ENCODE results near the gene PPP2R1B.

PPP2R1B gene

DNA sequence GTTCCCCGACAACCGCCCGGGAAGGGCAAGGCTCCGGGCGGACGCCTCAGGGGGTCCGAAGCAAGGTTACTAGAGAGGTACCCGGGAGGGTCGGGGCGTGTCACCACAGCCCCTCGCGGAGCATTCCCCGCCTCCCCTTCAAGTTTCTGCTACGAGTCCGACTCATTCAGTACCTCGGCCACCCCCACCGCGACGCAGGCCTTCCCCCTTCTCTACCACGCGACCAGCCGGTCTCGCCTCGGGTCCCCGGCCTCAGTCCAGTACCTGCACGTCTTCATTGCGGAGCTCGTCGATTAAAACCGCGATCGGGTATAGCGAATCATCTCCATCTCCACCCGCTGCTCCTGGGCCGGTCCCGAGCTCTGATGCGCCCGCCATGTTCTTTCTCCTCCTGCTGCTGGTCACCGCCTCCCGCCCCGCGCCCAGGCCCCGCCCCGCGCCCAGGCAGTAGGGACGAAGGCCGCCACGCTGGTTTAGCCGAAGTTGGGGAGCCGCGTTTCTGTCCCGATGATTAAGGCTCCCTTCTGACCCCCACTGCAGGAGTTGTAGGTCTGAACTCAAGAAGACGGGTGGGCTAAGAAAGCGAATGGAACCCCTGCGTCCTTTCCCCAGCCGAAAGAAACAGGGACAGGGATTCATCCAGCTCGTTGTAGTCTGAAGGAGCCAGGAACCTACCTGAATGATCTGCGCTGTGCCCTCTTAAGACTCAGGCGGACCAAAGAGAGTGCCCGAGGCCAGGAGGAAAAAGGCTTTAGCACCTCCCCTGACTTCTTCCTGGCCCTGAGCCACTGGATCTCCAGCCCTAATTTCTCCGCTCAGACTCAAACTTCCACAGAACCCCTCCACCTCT, at the start of gene PPP2R1B:
Gene PPP2R1B (minus strand): TSS at position 406 of the 850 bp plus-strand sequence. CDS start 28 bp downstream, at position 378.
- TF ChIP-seq, protein P1, sequence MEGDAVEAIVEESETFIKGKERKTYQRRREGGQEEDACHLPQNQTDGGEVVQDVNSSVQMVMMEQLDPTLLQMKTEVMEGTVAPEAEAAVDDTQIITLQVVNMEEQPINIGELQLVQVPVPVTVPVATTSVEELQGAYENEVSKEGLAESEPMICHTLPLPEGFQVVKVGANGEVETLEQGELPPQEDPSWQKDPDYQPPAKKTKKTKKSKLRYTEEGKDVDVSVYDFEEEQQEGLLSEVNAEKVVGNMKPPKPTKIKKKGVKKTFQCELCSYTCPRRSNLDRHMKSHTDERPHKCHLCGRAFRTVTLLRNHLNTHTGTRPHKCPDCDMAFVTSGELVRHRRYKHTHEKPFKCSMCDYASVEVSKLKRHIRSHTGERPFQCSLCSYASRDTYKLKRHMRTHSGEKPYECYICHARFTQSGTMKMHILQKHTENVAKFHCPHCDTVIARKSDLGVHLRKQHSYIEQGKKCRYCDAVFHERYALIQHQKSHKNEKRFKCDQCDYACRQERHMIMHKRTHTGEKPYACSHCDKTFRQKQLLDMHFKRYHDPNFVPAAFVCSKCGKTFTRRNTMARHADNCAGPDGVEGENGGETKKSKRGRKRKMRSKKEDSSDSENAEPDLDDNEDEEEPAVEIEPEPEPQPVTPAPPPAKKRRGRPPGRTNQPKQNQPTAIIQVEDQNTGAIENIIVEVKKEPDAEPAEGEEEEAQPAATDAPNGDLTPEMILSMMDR (IDR thresholded peaks at IDR 0.05): no peak
- Mint-ChIP-seq H3K4me3 (peak within 1 kb of the TSS; percentile 97), H3K4me1 (peaks cover 39% of the 10 kb centered on the region), H3K27me3 (ENCODE audit: low read depth, poor library complexity) (no peaks in the 10 kb centered on the region), H3K27ac (peak within 1 kb of the TSS; percentile 60), H3K9me3 (no peaks in the 10 kb centered on the region), H3K36me3 (ENCODE audit: low read depth) (peaks cover 28% of the 10 kb centered on the region)
- DNase-seq: peak; percentile 80

DNA sequence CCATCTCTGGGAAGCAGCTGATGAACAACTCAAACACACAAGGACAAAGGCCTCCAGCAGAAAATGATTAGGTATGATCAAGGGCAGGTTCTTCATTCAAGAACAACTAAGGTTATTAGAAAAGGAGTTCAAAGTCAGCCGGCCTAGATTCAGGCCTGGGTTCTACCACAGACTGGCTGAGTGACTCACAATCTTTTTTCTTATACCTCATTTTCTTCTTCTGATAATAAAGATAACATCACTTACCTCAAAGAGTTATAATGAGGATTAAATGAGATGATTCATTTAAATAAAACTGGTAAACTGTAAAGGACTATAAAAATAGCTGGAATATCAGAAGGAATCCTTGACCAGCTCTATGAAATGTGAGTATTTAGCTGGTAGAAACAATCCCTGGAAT, 49.3 kb upstream of the PPP2R1B start:
- Mint-ChIP-seq H3K27ac (no peak overlapping the region), H3K36me3 (ENCODE audit: low read depth) (peaks cover 36% of the 10 kb centered on the region), H3K27me3 (ENCODE audit: low read depth, poor library complexity) (no peaks in the 10 kb centered on the region), H3K4me1 (no peaks in the 10 kb centered on the region), H3K9me3 (no peaks in the 10 kb centered on the region), H3K4me3 (no peak overlapping the region)
- TF ChIP-seq, protein P1 (IDR thresholded peaks at IDR 0.05): no peak
- DNase-seq: no peak

DNA sequence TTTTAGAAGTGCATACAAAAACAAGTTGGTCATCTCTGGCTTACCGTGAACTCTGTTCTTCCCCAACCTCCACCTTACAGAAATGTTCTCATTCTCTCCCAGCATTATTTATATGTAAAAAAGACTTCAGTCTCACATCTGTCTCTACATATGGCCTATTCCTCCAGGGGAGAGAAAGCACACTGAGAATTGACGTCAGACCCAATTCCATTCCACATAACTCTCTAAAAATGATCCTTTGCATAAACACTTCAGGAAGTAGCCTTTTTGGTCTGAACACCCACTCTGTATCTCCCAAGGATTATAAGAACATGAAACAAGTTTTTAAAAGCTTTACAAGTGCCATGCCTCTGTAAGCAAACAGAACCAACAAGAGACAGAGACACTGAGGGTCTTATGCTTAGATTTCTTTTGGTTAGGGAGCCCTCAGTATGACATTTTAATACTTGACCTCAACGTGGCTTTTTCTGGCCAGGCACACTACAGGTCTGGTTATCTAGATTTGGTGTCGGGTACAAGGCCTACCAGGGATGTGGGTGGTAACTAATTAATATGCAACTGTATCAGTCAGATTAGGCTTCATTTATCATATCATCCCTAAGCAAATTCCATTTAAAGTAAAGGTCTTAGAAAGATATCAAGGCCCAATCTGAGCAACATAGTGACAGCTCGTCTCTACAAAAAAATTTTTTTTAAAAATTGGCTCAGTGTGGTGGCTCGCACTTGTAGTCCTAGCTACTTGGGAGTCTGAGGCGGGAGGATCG, 48.5 kb upstream of the PPP2R1B start:
- peaks cover 35% of the 10 kb centered on the region for H3K36me3 Mint-ChIP-seq (ENCODE audit: low read depth)
- H3K4me1 Mint-ChIP-seq: no peaks in the 10 kb centered on the region
- H3K27ac Mint-ChIP-seq: no peak overlapping the region
- DNase-seq: no peak
- H3K27me3 Mint-ChIP-seq (ENCODE audit: low read depth, poor library complexity): no peaks in the 10 kb centered on the region
- TF ChIP-seq, protein P1 (IDR thresholded peaks at IDR 0.05): no peak
- no peaks in the 10 kb centered on the region for H3K9me3 Mint-ChIP-seq
- no peak overlapping the region for H3K4me3 Mint-ChIP-seq

DNA sequence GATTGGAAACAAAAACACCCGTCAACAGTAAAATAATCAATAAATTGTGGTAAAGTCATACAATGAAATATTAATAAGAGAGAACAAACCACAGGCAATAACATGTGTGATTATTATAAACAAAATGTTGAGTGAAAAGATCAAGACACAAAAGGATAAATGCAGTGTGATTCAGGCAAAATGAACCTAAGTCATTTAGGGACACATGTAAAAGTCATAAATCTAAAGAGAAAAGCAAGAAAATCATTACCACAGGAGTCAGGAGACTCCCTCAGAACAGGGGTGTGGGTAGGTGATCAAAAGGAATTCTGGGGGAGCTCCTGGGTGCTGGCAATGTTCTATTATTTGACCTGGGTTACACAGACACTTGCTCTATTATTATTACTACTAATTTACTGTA, 47.9 kb upstream of the PPP2R1B start:
- Mint-ChIP-seq H3K36me3 (ENCODE audit: low read depth) (peaks cover 37% of the 10 kb centered on the region), H3K27ac (no peak overlapping the region), H3K4me3 (no peak overlapping the region), H3K27me3 (ENCODE audit: low read depth, poor library complexity) (no peaks in the 10 kb centered on the region), H3K9me3 (no peaks in the 10 kb centered on the region), H3K4me1 (no peaks in the 10 kb centered on the region)
- DNase-seq: no peak
- TF ChIP-seq, protein P1 (IDR thresholded peaks at IDR 0.05): no peak

DNA sequence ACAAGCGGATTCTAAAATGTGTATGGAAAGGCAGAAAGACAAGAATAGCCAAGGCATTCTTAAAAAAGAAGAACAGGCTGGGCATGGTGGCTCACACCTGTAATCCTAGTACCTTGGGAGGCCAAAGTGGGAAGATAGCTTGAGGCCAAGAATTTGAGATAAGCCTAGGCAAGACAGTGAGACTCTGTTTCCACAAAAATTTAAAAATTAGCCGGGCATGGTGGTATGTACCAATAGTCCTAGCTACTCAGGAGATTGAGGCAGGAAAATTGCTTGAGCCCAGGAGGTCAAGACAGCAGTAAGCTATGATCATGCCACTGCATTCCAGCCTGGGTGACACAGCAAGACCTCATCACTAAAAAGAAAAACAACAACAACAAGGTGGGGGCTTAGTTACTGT, 46.0 kb upstream of the PPP2R1B start:
- H3K27me3 Mint-ChIP-seq (ENCODE audit: low read depth, poor library complexity): no peaks in the 10 kb centered on the region
- H3K4me1 Mint-ChIP-seq: no peaks in the 10 kb centered on the region
- TF ChIP-seq, protein P1 (IDR thresholded peaks at IDR 0.05): no peak
- no peak overlapping the region for H3K27ac Mint-ChIP-seq
- no peaks in the 10 kb centered on the region for H3K9me3 Mint-ChIP-seq
- H3K4me3 Mint-ChIP-seq: no peak overlapping the region
- no peak for DNase-seq
- peaks cover 43% of the 10 kb centered on the region for H3K36me3 Mint-ChIP-seq (ENCODE audit: low read depth)

Data from nephron progenitor cell (in vitro differentiated cells).